ENCODE data around the gene ZNF627. TPM values are rescaled to one million over a fixed set of nuclear protein-coding genes. Genes with fewer than 3 reads are reported as not detected.

ZNF627 gene
- total and polyA plus RNA-seq, 10 donors: 4.5 to 14.5 (median 11.9) TPM

DNA sequence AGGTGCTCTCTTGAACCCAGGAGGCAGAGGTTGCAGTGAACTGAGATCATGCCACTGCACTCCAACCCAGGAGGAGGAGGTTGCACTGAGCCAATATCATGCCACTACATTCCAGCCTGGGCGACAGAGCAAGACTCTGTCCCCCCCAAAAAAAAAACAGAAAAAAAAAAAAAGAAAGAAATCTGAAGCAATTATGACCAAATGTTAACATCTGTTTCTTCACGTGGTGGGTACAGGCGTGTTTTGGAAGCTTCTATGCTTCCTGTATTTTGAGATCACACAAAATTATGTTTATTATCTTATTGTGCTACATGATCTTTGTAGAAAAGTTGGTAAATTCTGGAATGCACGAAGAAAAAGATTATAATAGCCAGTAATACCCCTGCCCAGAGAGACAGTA is 17.2 kb upstream of the ZNF627 start:
- TF ChIP-seq POLR2AphosphoS5 (IDR thresholded peaks at IDR 0.05): no peak
- no peak for TF ChIP-seq POLR2A (IDR thresholded peaks at IDR 0.05)
- no peak for TF ChIP-seq CTCF (IDR thresholded peaks at IDR 0.05 in 8 of 11, conservative IDR thresholded peaks at IDR 0.05 in 3 of 11)
- H3K36me3 ChIP-seq: peaks cover 0 to 20% (median 3%) of the 10 kb centered on the region in 6 donors
- no peak for DNase-seq
- H3K4me3 ChIP-seq: no peak overlapping the region
- 41 to 54% (median 47%) methylated on average over 4 of the region's 4 CpGs for WGBS, 5 donors
- peak overlapping the region in 6 of 8 donors; percentile 77 to 88 (median 84) for H3K27ac ChIP-seq
- peaks cover 0 to 11% (median 0%) of the 10 kb centered on the region in 7 donors for H3K27me3 ChIP-seq (replicated peaks in 1 of 7)
- H3K9me3 ChIP-seq: no peaks in the 10 kb centered on the region
- peaks cover 37 to 98% (median 77%) of the 10 kb centered on the region in 6 donors for H3K4me1 ChIP-seq
- intact Hi-C loops (cut with DNase I; ENCODE audit: low total_unique reads): no loop called here

DNA sequence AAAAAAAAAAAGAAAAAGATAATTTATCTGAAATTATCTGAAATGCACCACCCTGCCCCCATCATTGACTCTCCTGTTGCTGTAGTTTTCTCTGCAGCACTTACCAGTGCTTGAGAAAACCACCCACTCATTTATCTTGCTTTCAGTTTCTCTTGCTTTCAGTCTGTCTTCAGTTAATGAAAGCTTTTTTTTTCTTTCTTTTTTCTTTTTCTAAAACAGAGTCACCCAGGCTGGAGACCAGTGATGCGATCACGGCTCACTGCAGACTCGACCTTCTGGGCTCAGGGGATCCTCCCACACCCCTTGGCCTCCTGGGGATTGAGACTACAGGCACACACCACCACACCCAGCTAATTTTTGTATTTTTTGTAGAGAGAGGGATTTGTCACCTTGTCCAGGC is 15.5 kb upstream of the ZNF627 start:
- WGBS, 5 donors: 8 to 48% (median 22%) methylated on average over 3 of the region's 3 CpGs
- H3K9me3 ChIP-seq: no peaks in the 10 kb centered on the region
- H3K27ac ChIP-seq: peak overlapping the region; percentile 61 to 88 (median 83)
- intact Hi-C loops (cut with DNase I; ENCODE audit: low total_unique reads): no loop called here
- TF ChIP-seq POLR2AphosphoS5 (IDR thresholded peaks at IDR 0.05) (peak in 1 of 3 donors; percentile 44), CTCF (IDR thresholded peaks at IDR 0.05 in 8 of 11, conservative IDR thresholded peaks at IDR 0.05 in 3 of 11) (no peak)
- peak; percentile 89 for DNase-seq
- peaks cover 0 to 7% (median 0%) of the 10 kb centered on the region in 6 donors for H3K36me3 ChIP-seq
- peaks cover 0 to 11% (median 0%) of the 10 kb centered on the region in 7 donors for H3K27me3 ChIP-seq (replicated peaks in 1 of 7)
- H3K4me3 ChIP-seq: peak overlapping the region in 2 of 8 donors; percentile 4 to 7
- peaks cover 35 to 95% (median 74%) of the 10 kb centered on the region in 6 donors for H3K4me1 ChIP-seq

GRCh38 chr19:11586331-11586730 is 11.0 kb upstream of the ZNF627 start:
- Histone ChIP-seq H3K4me1 (peaks cover 11 to 60% (median 37%) of the 10 kb centered on the region in 6 donors), H3K4me3 (no peak overlapping the region), H3K36me3 (no peaks in the 10 kb centered on the region), H3K27me3 (replicated peaks in 1 of 7) (no peaks in the 10 kb centered on the region), H3K9me3 (no peaks in the 10 kb centered on the region), H3K27ac (peak overlapping the region in 5 of 8 donors; percentile 6 to 45 (median 24))
- 23 to 39% (median 31%) methylated on average over 5 to 6 of the region's 6 CpGs for WGBS, 5 donors
- TF ChIP-seq POLR2AphosphoS5 (IDR thresholded peaks at IDR 0.05): peak in 2 of 3 donors; percentile 23 to 48
- no peak for TF ChIP-seq CTCF (IDR thresholded peaks at IDR 0.05 in 8 of 11, conservative IDR thresholded peaks at IDR 0.05 in 3 of 11)
- no peak for TF ChIP-seq POLR2A (IDR thresholded peaks at IDR 0.05)
- DNase-seq: no peak
- intact Hi-C loops (cut with DNase I; ENCODE audit: low total_unique reads): loop anchor here (5.0 kb wide), 1 partner anchor 344 kb away; no protein-coding TSS in a partner anchor

GRCh38 chr19:11587302-11587974 is 9.8 kb upstream of the ZNF627 start:
- Histone ChIP-seq H3K9me3 (no peaks in the 10 kb centered on the region), H3K4me1 (peaks cover 4 to 49% (median 26%) of the 10 kb centered on the region in 6 donors), H3K36me3 (no peaks in the 10 kb centered on the region), H3K27ac (peak overlapping the region in 5 of 8 donors; percentile 6 to 45 (median 24)), H3K4me3 (no peak overlapping the region), H3K27me3 (replicated peaks in 1 of 7) (no peaks in the 10 kb centered on the region)
- intact Hi-C loops (cut with DNase I; ENCODE audit: low total_unique reads): loop anchor here (5.0 kb wide), 1 partner anchor 345 kb away; no protein-coding TSS in a partner anchor
- TF ChIP-seq POLR2AphosphoS5 (IDR thresholded peaks at IDR 0.05) (no peak), POLR2A (IDR thresholded peaks at IDR 0.05) (no peak), CTCF (IDR thresholded peaks at IDR 0.05 in 8 of 11, conservative IDR thresholded peaks at IDR 0.05 in 3 of 11) (peak; percentile 85 to 96 (median 93))
- peak; percentile 91 for DNase-seq
- WGBS, 5 donors: 1 to 11% (median 6%) methylated on average over 7 of the region's 7 CpGs

All from spleen (tissue), 11 donors.